Sigmoid colon (tissue), 4 donors: ENCODE results near the gene HDAC4.

Experiments used
- POLR2A ChIP-seq, 2 donors: fragments of 450-650 bp; IDR thresholded peaks; one replicate each; pipeline ENCODE4 v1.6.1; 2016; ENCODE audit warnings: antibody characterized with exemption in 2 of 2, mild to moderate bottlenecking in 2 of 2, moderate library complexity in 2 of 2
- POLR2AphosphoS5 ChIP-seq, 4 donors: sonication (generic); formaldehyde crosslinking; IDR thresholded peaks; one replicate each; pipeline ENCODE4 v1.6.1; 2017; ENCODE audit warnings: antibody characterized with exemption in 4 of 4

GRCh38 chr2:239061121-239061666 is 339.6 kb downstream of the HDAC4 start:
- TF ChIP-seq POLR2A (IDR thresholded peaks at IDR 0.05) (no peak), POLR2AphosphoS5 (IDR thresholded peaks at IDR 0.05) (no peak)
